GM12878 (cell line): ENCODE data around the gene NPHS2. TPM values are rescaled to one million over a fixed set of nuclear protein-coding genes. Genes with fewer than 3 reads are reported as not detected.

Experiments
- ATAC-seq: fragments of 200-7000 bp; cut with Tn5 transposase; 3 replicates; pipeline ENCODE4 v1.9.1; 2020; ENCODE audit warnings: mild to moderate bottlenecking, moderate library complexity
- BruUV-seq: library from RNA; stranded (reverse); fragments of 400-500 nt; replicated peaks from 2 replicates; lab custom pipeline; 2021; lab: Mats Ljungman, UMichigan
- CTCF ChIA-PET: fragments of 300-600 bp; sonication (Branson Sonifier 250); formaldehyde crosslinking; extraction: SDS; loops from one replicate; lab custom pipeline; 2021; ENCODE audit warnings: inconsistent platforms; lab: Yijun Ruan, JAX
- POLR2A ChIA-PET: fragments of 350-600 bp; formaldehyde crosslinking; extraction: SDS; loops from one replicate; lab custom pipeline; 2021; ENCODE audit warnings: inconsistent platforms; lab: Charles Lee
- RAD21 ChIA-PET: fragments of 300-600 bp; sonication (Branson Sonifier 250); formaldehyde crosslinking; loops from one replicate; lab custom pipeline; 2023; ENCODE audit warnings: antibody characterized with exemption; ENCODE audit not compliant: unreplicated experiment; lab: Charles Lee
- SMC1A ChIA-PET: fragments of 300-600 bp; sonication (Branson Sonifier 250); formaldehyde crosslinking; loops from one replicate; lab custom pipeline; 2023; ENCODE audit not compliant: unreplicated experiment, uncharacterized antibody; lab: Charles Lee
- DNase-seq: peaks from one replicate; pipeline ENCODE4 v3.0.0-alpha.2; 2011; ENCODE audit warnings: low read depth, low spot score
- FAIRE-seq: peaks from 3 replicates; lab custom pipeline; 2011; peaks lifted over from hg19 to GRCh38; lab: Jason Lieb, UNC
- H2AFZ ChIP-seq: 2 replicates; pipeline ENCODE4 v1.6.0; 2011; ENCODE audit warnings: low read depth, low read length, control low read depth; ENCODE audit not compliant: control insufficient read depth
- H3K27ac ChIP-seq: 2 replicates; pipeline ENCODE4 v1.5.1; 2011; ENCODE audit warnings: control low read depth; ENCODE audit not compliant: control insufficient read depth, insufficient read depth
- H3K27me3 ChIP-seq, 2 experiments: replicated peaks in 1 of 2; 2 replicates each; pipeline versions ENCODE4 v1.6.0 to v1.6.1; 2011; ENCODE audit warnings: low read length in 1 of 2; ENCODE audit not compliant: control insufficient read depth in 2 of 2, insufficient read depth in 2 of 2
- H3K36me3 ChIP-seq, 2 experiments: 2 replicates each; pipeline ENCODE4 v1.5.1; 2011; ENCODE audit warnings: low read length in 1 of 2; ENCODE audit not compliant: control insufficient read depth in 2 of 2, insufficient read depth in 2 of 2
- H3K4me1 ChIP-seq: 2 replicates; pipeline ENCODE4 v1.6.1; 2011; ENCODE audit warnings: mild to moderate bottlenecking, low read length, moderate library complexity, mixed read lengths; ENCODE audit not compliant: control insufficient read depth, insufficient read depth
- H3K4me2 ChIP-seq: 2 replicates; pipeline ENCODE4 v1.6.0; 2011; ENCODE audit warnings: control low read depth; ENCODE audit not compliant: control insufficient read depth, insufficient read depth
- H3K4me3 ChIP-seq: fragments of 200-600 bp; sonication (generic); 2 replicates; pipeline ENCODE4 v1.5.1; 2016
- H3K79me2 ChIP-seq: 2 replicates; pipeline ENCODE4 v1.6.0; 2011; ENCODE audit warnings: low read length; ENCODE audit not compliant: control insufficient read depth, insufficient read depth
- H3K9ac ChIP-seq: 2 replicates; pipeline ENCODE4 v1.8.0; 2011; ENCODE audit warnings: low read length, control low read depth, mixed read lengths; ENCODE audit not compliant: control insufficient read depth, insufficient read depth
- H3K9me3 ChIP-seq: replicated peaks from 3 replicates; pipeline ENCODE4 v1.5.1; 2011; ENCODE audit warnings: mild to moderate bottlenecking, low read length; ENCODE audit not compliant: control insufficient read depth, insufficient read depth
- H4K20me1 ChIP-seq: 2 replicates; pipeline ENCODE4 v1.6.0; 2011; ENCODE audit not compliant: control insufficient read depth, insufficient read depth
- BCL3 ChIP-seq: IDR thresholded peaks from 2 replicates; pipeline ENCODE4 v1.6.1; 2011; ENCODE audit warnings: borderline replicate concordance, low read depth, mild to moderate bottlenecking, moderate library complexity, low read length; ENCODE audit not compliant: insufficient read depth, poor library complexity, severe bottlenecking
- CBX5 ChIP-seq: sonication (generic); IDR thresholded peaks from 2 replicates; pipeline ENCODE4 v1.6.1; 2016; ENCODE audit warnings: low read depth, moderate library complexity, mild to moderate bottlenecking, inconsistent platforms
- ESRRA ChIP-seq: IDR thresholded peaks from 2 replicates; pipeline ENCODE4 v1.6.1; 2012; ENCODE audit warnings: mild to moderate bottlenecking, low read length, improper control_type of control experiment
- PKNOX1 ChIP-seq: fragments of 450-650 bp; IDR thresholded peaks from 2 replicates; pipeline ENCODE4 v1.6.1; 2016; ENCODE audit warnings: mild to moderate bottlenecking
- REST ChIP-seq: IDR thresholded peaks from 2 replicates; pipeline ENCODE4 v1.6.1; 2012; ENCODE audit warnings: mild to moderate bottlenecking, low read depth, low read length
- RUNX3 ChIP-seq: IDR thresholded peaks from 2 replicates; pipeline ENCODE4 v1.6.1; 2012; ENCODE audit warnings: low read length, inconsistent platforms
- SIN3A ChIP-seq: IDR thresholded peaks from 2 replicates; pipeline ENCODE4 v1.6.1; 2012; ENCODE audit warnings: low read depth, low read length, improper control_type of control experiment
- ZNF687 ChIP-seq: fragments of 450-650 bp; IDR thresholded peaks from 2 replicates; pipeline ENCODE4 v1.6.1; 2017; ENCODE audit warnings: mild to moderate bottlenecking, moderate library complexity
- in situ Hi-C: fragments of 300-500 bp; cut with MboI; formaldehyde crosslinking; loops from 9 replicates; pipeline ENCODE4 v1.14.3; 2018; ENCODE audit warnings: mixed read lengths
- intact Hi-C: fragments of 100-400 bp; cut with micrococcal nuclease; formaldehyde crosslinking; loops from one replicate; pipeline ENCODE4 v1.14.2; 2022; ENCODE audit not compliant: unreplicated experiment
- polyA plus RNA-seq, 11 experiments: library from polyadenylated mRNA; depleted of rRNA in 4 of 11; unstranded in 6 of 11; stranded (reverse) in 5 of 11; fragments of >200 nt; fragmentation: Nextera tagmentation in 4 of 11; fragmentation: Illumina TruSeq in 1 of 11; extraction: Ambion mirVana in 4 of 11; extraction: Trizol in 1 of 11; gene quantifications; 1 replicate in 1 of 11; 2 replicates in 10 of 11; pipeline versions ENCODE4 v1.2.1 to v1.2.3, GENCODE V29; 2011 to 2016; ENCODE audit warnings: inconsistent platforms in 2 of 11, missing spikeins in 2 of 11, low read depth in 1 of 11
- total RNA-seq, 4 experiments: library from RNA; depleted of rRNA in 3 of 4; stranded (reverse); fragments of >200 nt in 3 of 4; fragmentation: Illumina TruSeq in 1 of 4; extraction: Trizol in 1 of 4; gene quantifications; 2 replicates each; pipeline versions ENCODE4 v1.2.1 to v1.2.3, GENCODE V29; 2013 to 2021

Gene NPHS2
- total and polyA plus RNA-seq, 10 of the 15 experiments (the other 5 are each of a cell fraction or from before 2014, with no cell fraction given), result not detected

GRCh38 chr1:179558078-179558477 lies 17.7 kb downstream of the NPHS2 start (continued):
- no peak for TF ChIP-seq CBX5
- TF ChIP-seq BCL3, result no peak
- no peak for TF ChIP-seq RUNX3
- TF ChIP-seq ESRRA, result no peak

- no peak overlapping the region for H3K4me2 ChIP-seq
- in situ Hi-C loops (no loop called here), intact Hi-C loops (no loop called here)
- ChIA-PET SMC1A (interaction anchor here (0.6 kb wide), 1 partner anchor 46 kb away, joined by 3 read pairs; no protein-coding TSS in a partner anchor), RAD21 (no interaction called here), CTCF (no interaction called here), POLR2A (no interaction called here)
- ATAC-seq (no peak), FAIRE-seq (no peak), DNase-seq (no peak)
- H3K36me3 ChIP-seq, result no peaks in the 10 kb centered on the region
- no peak for TF ChIP-seq SIN3A
- TF ChIP-seq REST, result no peak
- no peak for TF ChIP-seq ZNF687
- no peak for TF ChIP-seq PKNOX1
- H4K20me1 ChIP-seq, result no peaks in the 10 kb centered on the region
- H3K4me3 ChIP-seq, result no peak overlapping the region
- no TSS peak for BruUV-seq
- H3K27me3 ChIP-seq, result no peaks in the 10 kb centered on the region
- H3K27ac ChIP-seq, result no peak overlapping the region
- H3K79me2 ChIP-seq, result no peaks in the 10 kb centered on the region
- no peaks in the 10 kb centered on the region; the same call in 1 of the 2 replicates for H3K4me1 ChIP-seq
- no peak overlapping the region for H2AFZ ChIP-seq
- no peak overlapping the region for H3K9ac ChIP-seq
- H3K9me3 ChIP-seq, result no peaks in the 10 kb centered on the region
These were observed 21.3 kb downstream of the NPHS2 start for GRCh38 chr1:179554427-179554826.
